Neural progenitor cell (in vitro differentiated cells): ENCODE results near the gene RBFOX2. TPM values are rescaled to one million over a fixed set of nuclear protein-coding genes. Genes with fewer than 3 reads are reported as not detected.

ENCODE experiments used
- DNase-seq: peaks from one replicate; pipeline ENCODE4 v3.0.0-alpha.2; 2016; ENCODE audit warnings: low spot score
- H2AFZ ChIP-seq: fragments of 200-600 bp; sonication (generic); replicated peaks from 2 replicates; pipeline ENCODE4 v1.6.1; 2016; ENCODE audit warnings: antibody characterized with exemption
- H3F3A ChIP-seq: fragments of 200-600 bp; sonication (generic); 2 replicates; pipeline ENCODE4 v1.6.1; 2016; ENCODE audit warnings: antibody characterized with exemption, low read depth
- H3K27ac ChIP-seq: fragments of 200-600 bp; sonication (generic); 2 replicates; pipeline ENCODE4 v1.5.1; 2016; ENCODE audit warnings: mild to moderate bottlenecking
- H3K27me3 ChIP-seq: fragments of 200-600 bp; sonication (generic); 2 replicates; pipeline ENCODE4 v1.6.1; 2016; ENCODE audit warnings: mild to moderate bottlenecking, moderate library complexity
- H3K36me3 ChIP-seq: fragments of 200-600 bp; sonication (generic); 2 replicates; pipeline ENCODE4 v1.5.1; 2016
- H3K4me1 ChIP-seq: fragments of 200-600 bp; sonication (generic); 2 replicates; pipeline ENCODE4 v1.6.1; 2016; ENCODE audit warnings: mixed run types
- H3K4me2 ChIP-seq: fragments of 200-600 bp; sonication (generic); 2 replicates; pipeline ENCODE4 v1.6.1; 2016
- H3K4me3 ChIP-seq: fragments of 200-600 bp; sonication (generic); 2 replicates; pipeline ENCODE4 v1.5.1; 2016
- H3K79me2 ChIP-seq: fragments of 200-600 bp; sonication (generic); 2 replicates; pipeline ENCODE4 v1.6.1; 2016; ENCODE audit warnings: low read depth
- H3K9ac ChIP-seq: fragments of 200-600 bp; sonication (generic); 2 replicates; pipeline ENCODE4 v1.6.1; 2016
- H3K9me3 ChIP-seq: fragments of 200-600 bp; sonication (generic); 2 replicates; pipeline ENCODE4 v1.5.1; 2016; ENCODE audit warnings: low read depth
- H4K20me1 ChIP-seq: fragments of 200-600 bp; sonication (generic); 2 replicates; pipeline ENCODE4 v1.6.1; 2016; ENCODE audit warnings: low read depth
- H3K27ac Mint-ChIP-seq: 3 replicates; pipeline ENCODE4 v1.8.0; 2021; ENCODE audit warnings: mixed read lengths
- H3K27me3 Mint-ChIP-seq: 2 replicates; pipeline ENCODE4 v1.8.0; 2022; ENCODE audit warnings: low read depth, mild to moderate bottlenecking, inconsistent platforms, moderate library complexity, mixed read lengths; ENCODE audit not compliant: insufficient read depth
- H3K36me3 Mint-ChIP-seq: 3 replicates; pipeline ENCODE4 v1.8.0; 2021; ENCODE audit warnings: mixed read lengths
- H3K4me1 Mint-ChIP-seq: 3 replicates; pipeline ENCODE4 v1.8.0; 2021; ENCODE audit warnings: mixed read lengths
- H3K4me3 Mint-ChIP-seq: 3 replicates; pipeline ENCODE4 v1.8.0; 2021; ENCODE audit warnings: mild to moderate bottlenecking, moderate library complexity, mixed read lengths
- H3K9me3 Mint-ChIP-seq: 3 replicates; pipeline ENCODE4 v1.8.0; 2020; ENCODE audit warnings: mixed read lengths
- CTCF ChIP-seq: fragments of 200-600 bp; sonication (generic); IDR thresholded peaks from 2 replicates; pipeline ENCODE4 v1.5.1; 2017; ENCODE audit warnings: antibody characterized with exemption, mild to moderate bottlenecking
- EZH2 ChIP-seq: fragments of 200-600 bp; sonication (generic); IDR thresholded peaks from 2 replicates; pipeline ENCODE4 v1.6.1; 2017; ENCODE audit warnings: antibody characterized with exemption, mild to moderate bottlenecking, moderate library complexity
- EZH2phosphoT487 ChIP-seq: fragments of 200-600 bp; sonication (generic); IDR thresholded peaks from 2 replicates; pipeline ENCODE4 v1.6.1; 2017; ENCODE audit warnings: antibody characterized with exemption
- total RNA-seq: library from RNA; depleted of rRNA; stranded (reverse); fragments of >200 nt; gene quantifications from 2 replicates; pipeline ENCODE4 v1.2.3, GENCODE V29; 2015; ENCODE audit warnings: low replicate concordance

The RBFOX2 gene
- total RNA-seq, 1 donor from 2014 or later, result 163 TPM

GRCh38 chr22:35947794-35948425, 80.7 kb downstream of the RBFOX2 start:
- Mint-ChIP-seq H3K36me3 (peaks cover 8% of the 10 kb centered on the region), H3K4me1 (peaks cover 2% of the 10 kb centered on the region)
- peaks cover 60% of the 10 kb centered on the region for H3K79me2 ChIP-seq

GRCh38 chr22:35944458-35944857, 84.2 kb downstream of the RBFOX2 start:
- peaks cover 37% of the 10 kb centered on the region for H4K20me1 ChIP-seq
- peaks cover 2% of the 10 kb centered on the region for H3K4me1 Mint-ChIP-seq
- no peak overlapping the region for H3K27ac ChIP-seq
- H3K36me3 ChIP-seq, result no peaks in the 10 kb centered on the region
- no peak overlapping the region for H3K4me3 ChIP-seq
- H3K27ac Mint-ChIP-seq, result no peak overlapping the region
- H3K4me2 ChIP-seq, result no peak overlapping the region
- H3F3A ChIP-seq, result no peaks in the 10 kb centered on the region
- no peaks in the 10 kb centered on the region for H3K27me3 Mint-ChIP-seq
- H3K4me1 ChIP-seq, result no peaks in the 10 kb centered on the region
- H3K27me3 ChIP-seq, result no peaks in the 10 kb centered on the region
- H2AFZ ChIP-seq, result no peak overlapping the region
- no peaks in the 10 kb centered on the region for H3K36me3 Mint-ChIP-seq
- no peak for DNase-seq
- no peaks in the 10 kb centered on the region for H3K9me3 Mint-ChIP-seq
- no peak overlapping the region for H3K9ac ChIP-seq
- peaks cover 83% of the 10 kb centered on the region for H3K79me2 ChIP-seq
- TF ChIP-seq EZH2phosphoT487, result no peak
- no peak for TF ChIP-seq CTCF
- TF ChIP-seq EZH2, result no peak
- H3K4me3 Mint-ChIP-seq, result no peak overlapping the region
- H3K9me3 ChIP-seq, result no peaks in the 10 kb centered on the region

More at GRCh38 chr22:35947794-35948425, 80.7 kb downstream of the RBFOX2 start:
- no peaks in the 10 kb centered on the region for H3K27me3 Mint-ChIP-seq
- H3F3A ChIP-seq, result no peaks in the 10 kb centered on the region
- TF ChIP-seq CTCF, result no peak
- TF ChIP-seq EZH2, result no peak
- TF ChIP-seq EZH2phosphoT487, result no peak
- H3K9ac ChIP-seq, result no peak overlapping the region
- no peaks in the 10 kb centered on the region for H3K27me3 ChIP-seq
- H3K4me2 ChIP-seq, result no peak overlapping the region
- no peak overlapping the region for H3K4me3 Mint-ChIP-seq
- no peak overlapping the region for H3K27ac ChIP-seq
- no peaks in the 10 kb centered on the region for H3K9me3 ChIP-seq
- DNase-seq, result no peak
- H3K36me3 ChIP-seq, result no peaks in the 10 kb centered on the region
- H3K4me3 ChIP-seq, result no peak overlapping the region
- no peaks in the 10 kb centered on the region for H3K9me3 Mint-ChIP-seq
- H2AFZ ChIP-seq, result no peak overlapping the region
- peaks cover 31% of the 10 kb centered on the region for H4K20me1 ChIP-seq
- H3K27ac Mint-ChIP-seq, result no peak overlapping the region
- H3K4me1 ChIP-seq, result peaks cover 6% of the 10 kb centered on the region

GRCh38 chr22:35940166-35940565, 88.5 kb downstream of the RBFOX2 start:
- H2AFZ ChIP-seq, result no peak overlapping the region
- H3K4me3 ChIP-seq, result no peak overlapping the region
- H3K79me2 ChIP-seq, result peaks cover 68% of the 10 kb centered on the region
- DNase-seq, result no peak
- Mint-ChIP-seq H3K9me3 (no peaks in the 10 kb centered on the region), H3K36me3 (no peaks in the 10 kb centered on the region), H3K27me3 (no peaks in the 10 kb centered on the region), H3K4me1 (peaks cover 36% of the 10 kb centered on the region), H3K4me3 (no peak overlapping the region), H3K27ac (no peak overlapping the region)
- no peaks in the 10 kb centered on the region for H3K9me3 ChIP-seq
- peaks cover 16% of the 10 kb centered on the region for H3K4me1 ChIP-seq
- no peak overlapping the region for H3K4me2 ChIP-seq
- peaks cover 4% of the 10 kb centered on the region for H3F3A ChIP-seq
- no peaks in the 10 kb centered on the region for H3K27me3 ChIP-seq
- H3K36me3 ChIP-seq, result no peaks in the 10 kb centered on the region
- no peak overlapping the region for H3K27ac ChIP-seq
- H4K20me1 ChIP-seq, result peaks cover 34% of the 10 kb centered on the region
- no peak overlapping the region for H3K9ac ChIP-seq
- TF ChIP-seq CTCF (no peak), EZH2phosphoT487 (no peak), EZH2 (no peak)
